SK-N-SH (cell line): ENCODE measurements around the gene UNC5CL.

Experiments
- CHD2 ChIP-seq: fragments of 150-350 bp; IDR thresholded peaks from 2 replicates; pipeline ENCODE4 v1.6.1; 2018; ENCODE audit warnings: low read length; ENCODE audit not compliant: partially characterized antibody
- CTCF ChIP-seq: fragments of 200-600 bp; sonication (generic); IDR thresholded peaks from 2 replicates; pipeline ENCODE4 v1.6.1; 2017; ENCODE audit warnings: antibody characterized with exemption, mild to moderate bottlenecking, moderate library complexity
- RFX5 ChIP-seq: IDR thresholded peaks from 2 replicates; pipeline ENCODE4 v1.6.1; 2012; ENCODE audit warnings: mild to moderate bottlenecking, improper control_type of control experiment, low read length
- SIN3A ChIP-seq: IDR thresholded peaks from 2 replicates; pipeline ENCODE4 v1.6.1; 2012; ENCODE audit warnings: low read depth, mild to moderate bottlenecking, low read length, moderate library complexity, borderline replicate concordance
- TEAD4 ChIP-seq: IDR thresholded peaks from 2 replicates; pipeline ENCODE4 v1.4.0; 2012; ENCODE audit warnings: mild to moderate bottlenecking, borderline replicate concordance; ENCODE audit not compliant: insufficient read depth

- TF ChIP-seq CTCF = no peak
- no peak for TF ChIP-seq TEAD4
- TF ChIP-seq SIN3A = no peak
- no peak for TF ChIP-seq CHD2
- no peak for TF ChIP-seq RFX5
Measured at GRCh38 chr6:41009669-41010068, 29.4 kb downstream of the UNC5CL start.
